Retinal pigment epithelial cell (primary cell): Measurements from ENCODE around the gene RAB40A.
"Not testable (repeated sequence)": the region's sequence is repeated elsewhere in the genome, so short reads cannot be mapped to it uniquely, and the experiment has no call there.

Source experiments
- DNase-seq: peaks from one replicate; pipeline ENCODE4 v3.0.0-alpha.2; 2010; ENCODE audit warnings: low read depth
- H3K4me3 ChIP-seq: 2 replicates; pipeline ENCODE4 v1.5.1; 2011; ENCODE audit warnings: mild to moderate bottlenecking, low read length, control low read depth, moderate library complexity
- CTCF ChIP-seq: conservative IDR thresholded peaks from 2 replicates; pipeline ENCODE4 v1.5.1; 2011; ENCODE audit warnings: low read depth, low read length, control low read depth, inconsistent platforms

Gene RAB40A

GRCh38 chrX:103513067-103513466 lies 6.2 kb downstream of the RAB40A start:
- DNase-seq, result no peak
- no peak overlapping the region for H3K4me3 ChIP-seq
- no peak for TF ChIP-seq CTCF

- no peak for DNase-seq
- no peak for TF ChIP-seq CTCF
- H3K4me3 ChIP-seq, result no peak overlapping the region
Measured at GRCh38 chrX:103510031-103510430, 9.3 kb downstream of the RAB40A start.

GRCh38 chrX:103503853-103504207 lies 15.5 kb downstream of the RAB40A start:
- no peak overlapping the region for H3K4me3 ChIP-seq
- no peak for TF ChIP-seq CTCF
- DNase-seq, result no peak

- peak; percentile 6 for TF ChIP-seq CTCF
- no peak for DNase-seq
- no peak overlapping the region for H3K4me3 ChIP-seq
Measured at GRCh38 chrX:103503163-103503852, 16.0 kb downstream of the RAB40A start.

- DNase-seq, result no peak
- no peak for TF ChIP-seq CTCF
- H3K4me3 ChIP-seq, result no peak overlapping the region
Measured at GRCh38 chrX:103498786-103499185, 20.5 kb downstream of the RAB40A start.

- no peak for TF ChIP-seq CTCF
- DNase-seq, result no peak
- no peak overlapping the region for H3K4me3 ChIP-seq
Measured at GRCh38 chrX:103495786-103496185, 23.5 kb downstream of the RAB40A start.

GRCh38 chrX:103493578-103493977 lies 25.7 kb downstream of the RAB40A start:
- not testable (repeated sequence) for DNase-seq, H3K4me3 ChIP-seq

- DNase-seq, result not testable (repeated sequence)
- peak; percentile 68 for TF ChIP-seq CTCF
Measured at GRCh38 chrX:103489733-103490132, 29.6 kb downstream of the RAB40A start.

More at GRCh38 chrX:103489733-103490132, 29.6 kb downstream of the RAB40A start:
- not testable (repeated sequence) for H3K4me3 ChIP-seq
